Measurements from ENCODE around the gene UQCC2.
A peak's percentile ranks its signal among the peaks of the same experiment; 100 is the strongest.

UQCC2 gene

DNA sequence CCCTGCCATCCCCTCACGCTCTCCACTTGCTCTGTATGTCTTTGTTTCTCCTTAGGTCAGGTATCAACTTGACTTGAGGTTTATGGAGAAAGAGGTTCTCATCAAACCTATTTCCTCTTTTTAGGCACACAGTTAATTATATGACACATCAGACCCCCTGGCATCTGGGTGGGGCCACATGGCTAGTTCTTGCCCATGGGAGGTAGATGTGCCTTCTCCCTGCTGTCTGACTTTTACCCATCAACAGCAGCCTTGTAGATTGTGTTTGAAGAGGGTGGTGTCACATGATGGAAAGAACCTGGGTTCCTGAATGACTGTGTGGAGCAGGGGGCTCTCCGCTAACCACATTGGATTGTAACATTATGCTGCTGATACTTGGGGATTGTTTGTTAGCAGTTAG lies 7.2 kb upstream of the UQCC2 start:
- Histone ChIP-seq H3K36me3 (ENCODE audit: control insufficient read depth, insufficient read depth, low read length) (no peaks in the 10 kb centered on the region), H3K4me3 (ENCODE audit: insufficient read depth, low read depth, low read length, poor library complexity, severe bottlenecking) (no peak overlapping the region), H3K27ac (ENCODE audit: insufficient read depth, low read length, poor library complexity, severe bottlenecking) (no peak overlapping the region), H3K27me3 (replicated peaks; ENCODE audit: control insufficient read depth, insufficient read depth, low read length, poor library complexity, severe bottlenecking) (no peaks in the 10 kb centered on the region), H3K4me1 (ENCODE audit: control insufficient read depth, insufficient read depth, low read length, poor library complexity, severe bottlenecking) (no peaks in the 10 kb centered on the region), H3K9me3 (ENCODE audit: control insufficient read depth, low read length) (no peaks in the 10 kb centered on the region)
- no peak for DNase-seq

DNA sequence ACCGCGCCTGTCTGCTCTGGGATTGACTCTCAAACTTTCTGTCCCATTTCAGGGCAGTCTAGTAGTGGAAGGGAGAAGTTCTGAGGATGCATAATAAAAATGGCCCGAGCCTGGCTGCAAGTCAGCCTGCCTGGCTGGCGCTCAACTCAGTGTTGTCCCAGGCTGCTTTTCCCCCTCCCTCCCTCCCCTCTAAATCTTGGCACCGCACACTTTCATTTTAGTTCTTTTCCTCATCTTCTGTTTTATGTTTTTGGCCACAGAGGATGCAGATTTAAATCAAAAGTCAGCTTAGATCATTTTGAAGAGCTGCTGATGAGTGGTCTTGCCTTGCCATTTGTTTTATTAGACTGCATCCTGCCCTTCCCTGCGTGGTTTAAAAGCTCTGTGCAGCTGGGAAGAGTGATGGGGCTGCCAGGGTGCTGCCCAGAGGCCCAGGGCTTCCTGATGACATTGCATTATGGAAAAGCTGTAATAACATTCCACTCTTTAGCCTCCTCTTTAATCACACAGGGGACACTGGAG lies 6.5 kb upstream of the UQCC2 start:
- H3K4me1 ChIP-seq (ENCODE audit: control insufficient read depth, insufficient read depth, low read length, poor library complexity, severe bottlenecking): no peaks in the 10 kb centered on the region

DNA sequence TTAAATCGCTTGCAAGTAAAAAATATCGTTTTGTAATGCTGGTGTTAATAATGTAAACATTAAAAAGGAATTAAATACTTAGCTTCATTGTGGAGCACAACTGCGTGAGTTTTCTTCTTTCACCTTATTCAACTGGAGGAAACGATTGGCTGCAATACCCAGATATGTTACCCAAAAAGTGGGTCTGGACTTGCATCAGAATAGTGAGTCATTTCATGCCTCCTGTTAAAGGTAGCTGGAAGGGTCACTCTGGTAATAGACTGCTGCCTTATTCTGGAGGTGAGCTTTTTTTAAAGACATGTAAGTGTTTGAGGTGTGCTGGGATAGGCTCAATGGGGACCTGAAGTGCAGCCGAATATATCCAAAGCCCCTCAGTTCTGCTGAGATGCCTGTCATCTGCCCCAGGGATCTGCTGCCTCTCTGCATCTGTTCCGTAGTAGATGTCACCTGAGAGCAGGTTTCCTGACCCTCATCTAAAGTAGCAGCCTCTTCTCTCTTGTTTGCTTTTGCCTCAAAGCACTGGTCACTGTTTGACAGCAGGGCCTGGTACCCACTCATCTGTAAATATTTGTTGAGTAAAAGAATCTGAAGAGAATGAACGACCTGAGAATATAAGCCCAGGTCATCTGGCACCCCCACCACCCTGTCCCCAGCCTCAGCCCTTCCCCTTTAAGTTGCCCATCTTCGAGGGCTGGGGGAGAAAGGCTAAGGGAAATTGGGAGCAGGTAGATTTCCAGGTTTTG lies 5.6 kb upstream of the UQCC2 start:
- H3K9me3 ChIP-seq (ENCODE audit: control insufficient read depth, low read length): no peaks in the 10 kb centered on the region
- H3K4me3 ChIP-seq (ENCODE audit: insufficient read depth, low read depth, low read length, poor library complexity, severe bottlenecking): no peak overlapping the region
- no peaks in the 10 kb centered on the region for H3K36me3 ChIP-seq (ENCODE audit: control insufficient read depth, insufficient read depth, low read length)
- peaks cover under 1% of the 10 kb centered on the region for H3K4me1 ChIP-seq (ENCODE audit: control insufficient read depth, insufficient read depth, low read length, poor library complexity, severe bottlenecking)
- H3K27me3 ChIP-seq (replicated peaks; ENCODE audit: control insufficient read depth, insufficient read depth, low read length, poor library complexity, severe bottlenecking): no peaks in the 10 kb centered on the region
- no peak overlapping the region for H3K27ac ChIP-seq (ENCODE audit: insufficient read depth, low read length, poor library complexity, severe bottlenecking)
- DNase-seq: no peak

More for the DNA sequence above, 6.5 kb upstream of the UQCC2 start:
- no peak overlapping the region for H3K4me3 ChIP-seq (ENCODE audit: insufficient read depth, low read depth, low read length, poor library complexity, severe bottlenecking)
- H3K9me3 ChIP-seq (ENCODE audit: control insufficient read depth, low read length): no peaks in the 10 kb centered on the region
- H3K27ac ChIP-seq (ENCODE audit: insufficient read depth, low read length, poor library complexity, severe bottlenecking): no peak overlapping the region
- DNase-seq: no peak
- no peaks in the 10 kb centered on the region for H3K36me3 ChIP-seq (ENCODE audit: control insufficient read depth, insufficient read depth, low read length)
- H3K27me3 ChIP-seq (replicated peaks; ENCODE audit: control insufficient read depth, insufficient read depth, low read length, poor library complexity, severe bottlenecking): no peaks in the 10 kb centered on the region

DNA sequence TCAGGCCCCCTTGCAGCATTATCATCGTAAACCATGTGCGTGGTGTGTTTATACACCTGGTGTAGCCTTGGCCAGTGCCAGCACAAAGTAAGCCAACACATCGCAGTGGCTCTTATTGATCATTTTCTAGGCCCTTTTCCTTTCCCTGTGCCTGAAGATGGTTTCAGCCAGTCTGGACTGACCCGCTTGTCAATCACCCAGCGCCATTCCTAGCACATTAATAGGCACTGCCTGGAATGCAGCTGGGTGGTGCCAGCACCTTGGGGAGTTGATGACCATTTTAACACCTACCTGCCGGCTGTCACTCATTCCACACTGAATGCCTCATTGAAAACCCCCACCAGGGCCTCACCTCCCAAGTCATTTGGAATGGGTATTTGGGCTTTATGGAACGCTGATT lies 4.9 kb upstream of the UQCC2 start:
- H3K27me3 ChIP-seq (replicated peaks; ENCODE audit: control insufficient read depth, insufficient read depth, low read length, poor library complexity, severe bottlenecking): no peaks in the 10 kb centered on the region
- H3K4me3 ChIP-seq (ENCODE audit: insufficient read depth, low read depth, low read length, poor library complexity, severe bottlenecking): no peak overlapping the region
- no peaks in the 10 kb centered on the region for H3K9me3 ChIP-seq (ENCODE audit: control insufficient read depth, low read length)
- DNase-seq: no peak
- H3K36me3 ChIP-seq (ENCODE audit: control insufficient read depth, insufficient read depth, low read length): no peaks in the 10 kb centered on the region
- peaks cover 3% of the 10 kb centered on the region for H3K4me1 ChIP-seq (ENCODE audit: control insufficient read depth, insufficient read depth, low read length, poor library complexity, severe bottlenecking)
- H3K27ac ChIP-seq (ENCODE audit: insufficient read depth, low read length, poor library complexity, severe bottlenecking): no peak overlapping the region

DNA sequence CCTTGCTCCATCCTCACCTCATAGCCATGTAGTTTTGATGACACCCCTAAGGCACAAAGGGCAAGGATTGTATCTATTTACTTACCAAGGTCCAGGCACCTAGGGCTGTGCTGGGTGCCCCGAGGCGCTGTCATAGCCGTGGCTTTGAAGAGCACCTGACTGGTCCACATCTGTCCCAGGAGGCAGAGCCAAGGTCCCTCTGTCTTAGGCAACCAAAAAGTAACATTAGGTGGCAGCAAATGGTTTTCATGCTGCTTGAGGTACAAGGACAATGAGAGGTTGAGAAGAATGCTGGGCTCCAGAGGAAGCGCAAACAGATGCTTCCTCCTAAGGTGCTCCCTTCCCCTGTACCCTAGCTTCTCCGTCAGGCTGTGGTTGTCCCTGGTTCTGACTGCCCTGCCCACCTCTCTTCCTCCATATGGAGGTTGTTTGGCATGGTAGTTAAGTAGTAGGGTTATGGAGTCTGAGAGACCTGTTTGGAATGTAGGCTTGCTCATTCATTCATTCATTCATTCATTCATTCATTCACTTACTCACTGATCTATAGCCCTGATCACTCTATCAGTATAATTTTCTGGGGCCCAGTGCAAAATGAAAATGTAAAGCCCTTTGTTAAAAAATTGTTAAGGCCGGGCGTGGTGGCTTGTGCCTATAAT lies 3.0 kb upstream of the UQCC2 start:
- no peak for DNase-seq
- no peaks in the 10 kb centered on the region for H3K27me3 ChIP-seq (replicated peaks; ENCODE audit: control insufficient read depth, insufficient read depth, low read length, poor library complexity, severe bottlenecking)
- no peak overlapping the region for H3K4me3 ChIP-seq (ENCODE audit: insufficient read depth, low read depth, low read length, poor library complexity, severe bottlenecking)
- H3K27ac ChIP-seq (ENCODE audit: insufficient read depth, low read length, poor library complexity, severe bottlenecking): no peak overlapping the region
- no peaks in the 10 kb centered on the region for H3K36me3 ChIP-seq (ENCODE audit: control insufficient read depth, insufficient read depth, low read length)
- H3K4me1 ChIP-seq (ENCODE audit: control insufficient read depth, insufficient read depth, low read length, poor library complexity, severe bottlenecking): peaks cover 16% of the 10 kb centered on the region
- H3K9me3 ChIP-seq (ENCODE audit: control insufficient read depth, low read length): no peaks in the 10 kb centered on the region

DNA sequence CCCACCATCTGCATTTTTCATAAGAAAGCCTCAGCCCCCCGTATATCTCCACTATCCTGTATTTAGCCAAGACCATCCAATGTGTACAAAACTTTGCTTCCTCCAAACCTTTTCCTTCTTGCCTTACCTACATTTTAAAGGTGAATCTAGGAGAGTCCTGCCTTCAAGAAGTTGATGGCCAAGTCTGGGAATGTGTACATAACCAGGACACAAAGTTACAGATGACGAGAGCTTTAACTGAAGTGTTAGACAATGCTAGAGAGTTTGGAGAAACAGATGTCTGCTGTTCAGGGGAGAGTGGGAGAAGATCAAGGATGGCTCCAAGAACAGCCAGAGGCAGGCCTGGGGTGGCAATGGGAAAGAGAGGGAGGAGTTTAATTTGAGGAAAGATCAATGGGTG lies 2.3 kb upstream of the UQCC2 start:
- Histone ChIP-seq H3K4me1 (ENCODE audit: control insufficient read depth, insufficient read depth, low read length, poor library complexity, severe bottlenecking) (peaks cover 16% of the 10 kb centered on the region), H3K36me3 (ENCODE audit: control insufficient read depth, insufficient read depth, low read length) (no peaks in the 10 kb centered on the region), H3K27me3 (replicated peaks; ENCODE audit: control insufficient read depth, insufficient read depth, low read length, poor library complexity, severe bottlenecking) (no peaks in the 10 kb centered on the region), H3K9me3 (ENCODE audit: control insufficient read depth, low read length) (no peaks in the 10 kb centered on the region), H3K4me3 (ENCODE audit: insufficient read depth, low read depth, low read length, poor library complexity, severe bottlenecking) (no peak overlapping the region), H3K27ac (ENCODE audit: insufficient read depth, low read length, poor library complexity, severe bottlenecking) (no peak overlapping the region)
- DNase-seq: no peak

DNA sequence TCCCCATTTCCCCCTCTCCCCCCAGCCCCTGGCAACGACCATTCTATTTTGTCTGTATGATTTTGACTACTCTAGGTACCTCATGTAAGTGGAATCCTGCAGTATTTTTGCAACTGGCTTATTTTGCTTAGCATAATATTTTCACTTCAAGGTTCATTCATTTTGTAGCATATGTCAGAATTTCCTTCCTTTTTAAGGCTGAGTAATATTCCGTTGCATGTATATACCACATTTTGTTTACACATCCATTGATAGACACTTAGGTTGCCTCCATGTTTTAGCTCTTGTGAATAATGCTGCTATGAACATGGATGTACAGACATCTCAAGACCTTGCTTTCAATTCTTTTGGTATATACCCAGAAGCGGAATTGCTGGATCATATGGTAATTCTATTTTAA lies 1.4 kb upstream of the UQCC2 start:
- H3K9me3 ChIP-seq (ENCODE audit: control insufficient read depth, low read length): no peaks in the 10 kb centered on the region
- H3K27me3 ChIP-seq (replicated peaks; ENCODE audit: control insufficient read depth, insufficient read depth, low read length, poor library complexity, severe bottlenecking): no peaks in the 10 kb centered on the region
- no peaks in the 10 kb centered on the region for H3K36me3 ChIP-seq (ENCODE audit: control insufficient read depth, insufficient read depth, low read length)
- no peak for DNase-seq
- no peak overlapping the region for H3K4me3 ChIP-seq (ENCODE audit: insufficient read depth, low read depth, low read length, poor library complexity, severe bottlenecking)
- H3K4me1 ChIP-seq (ENCODE audit: control insufficient read depth, insufficient read depth, low read length, poor library complexity, severe bottlenecking): peaks cover 16% of the 10 kb centered on the region
- H3K27ac ChIP-seq (ENCODE audit: insufficient read depth, low read length, poor library complexity, severe bottlenecking): no peak overlapping the region

DNA sequence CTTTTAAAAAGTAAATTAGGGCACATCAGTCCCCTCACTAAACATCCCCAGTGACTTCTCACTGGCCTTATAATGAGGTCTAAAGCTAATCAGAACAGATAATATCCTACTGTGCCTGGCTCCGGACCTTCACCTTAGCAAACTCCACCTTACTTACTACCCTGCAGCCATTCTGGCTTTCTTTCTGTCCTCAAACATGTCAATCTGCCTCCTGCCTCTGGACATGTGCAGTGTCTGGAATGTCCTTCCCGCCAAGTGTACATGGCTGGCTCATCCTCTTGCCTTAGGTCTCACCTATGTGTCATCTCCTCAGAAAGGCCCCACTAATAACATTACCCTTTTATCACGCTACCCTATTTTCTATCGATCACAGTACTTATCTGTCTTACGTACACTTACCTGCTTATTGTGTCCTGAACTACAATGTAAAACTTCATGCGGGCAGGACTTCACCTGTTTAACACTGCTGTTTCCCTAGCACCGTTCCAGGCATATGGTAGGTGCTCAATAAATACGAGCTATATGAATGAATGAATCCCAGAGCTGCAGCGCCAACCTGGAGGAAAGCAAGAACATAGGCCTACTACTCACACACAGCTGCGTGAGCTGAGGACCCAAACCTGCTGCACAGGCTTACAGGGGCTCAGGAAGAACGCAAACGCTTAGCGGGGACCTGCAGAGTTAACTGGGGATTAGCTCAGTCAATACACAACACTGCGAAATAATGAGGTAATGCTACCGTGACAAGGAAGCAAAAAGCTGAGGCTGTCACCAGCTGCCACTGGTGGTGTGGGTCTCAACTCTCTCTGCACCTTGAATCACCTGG lies 991 bp downstream of the UQCC2 start:
- Histone ChIP-seq H3K36me3 (ENCODE audit: control insufficient read depth, insufficient read depth, low read length) (no peaks in the 10 kb centered on the region), H3K27ac (ENCODE audit: insufficient read depth, low read length, poor library complexity, severe bottlenecking) (peak overlapping the region; percentile 95), H3K27me3 (replicated peaks; ENCODE audit: control insufficient read depth, insufficient read depth, low read length, poor library complexity, severe bottlenecking) (no peaks in the 10 kb centered on the region), H3K4me3 (ENCODE audit: insufficient read depth, low read depth, low read length, poor library complexity, severe bottlenecking) (peak overlapping the region; percentile 95), H3K9me3 (ENCODE audit: control insufficient read depth, low read length) (no peaks in the 10 kb centered on the region), H3K4me1 (ENCODE audit: control insufficient read depth, insufficient read depth, low read length, poor library complexity, severe bottlenecking) (peaks cover 16% of the 10 kb centered on the region)
- no peak for DNase-seq

DNA sequence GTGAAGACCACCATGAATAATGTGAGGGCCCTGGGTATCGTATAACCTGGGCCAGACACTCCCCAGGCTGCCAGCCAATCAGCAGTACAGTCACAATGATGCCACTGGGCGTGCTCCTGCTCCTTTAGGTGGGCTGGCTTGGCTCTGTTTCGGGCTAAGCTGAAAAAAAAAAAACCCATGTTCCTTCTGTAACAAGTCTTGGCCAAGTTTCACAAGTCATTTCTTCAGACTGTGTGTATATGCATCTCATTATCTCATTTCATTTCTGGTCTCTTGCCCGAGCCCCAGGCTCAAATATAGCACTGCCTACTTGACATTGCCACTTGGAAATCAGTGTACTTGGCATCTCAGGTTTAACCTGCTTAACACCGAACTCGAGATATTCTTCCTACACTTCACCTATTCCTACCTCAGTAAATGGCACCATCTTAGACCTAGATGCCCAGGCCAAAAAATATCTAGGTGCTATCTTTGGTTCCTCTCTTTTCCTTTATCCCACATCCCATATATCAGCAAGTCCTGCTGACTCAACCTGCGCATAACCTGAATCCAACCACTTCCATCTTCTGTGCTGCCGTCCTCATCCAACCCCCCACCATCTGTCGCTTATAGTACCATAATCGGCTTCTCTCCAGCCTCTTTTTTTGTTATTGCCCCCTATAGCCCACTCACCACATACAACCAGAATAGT lies 1.8 kb downstream of the UQCC2 start:
- DNase-seq: no peak
- Histone ChIP-seq H3K9me3 (ENCODE audit: control insufficient read depth, low read length) (no peaks in the 10 kb centered on the region), H3K4me3 (ENCODE audit: insufficient read depth, low read depth, low read length, poor library complexity, severe bottlenecking) (no peak overlapping the region), H3K4me1 (ENCODE audit: control insufficient read depth, insufficient read depth, low read length, poor library complexity, severe bottlenecking) (peaks cover 16% of the 10 kb centered on the region), H3K27me3 (replicated peaks; ENCODE audit: control insufficient read depth, insufficient read depth, low read length, poor library complexity, severe bottlenecking) (no peaks in the 10 kb centered on the region), H3K36me3 (ENCODE audit: control insufficient read depth, insufficient read depth, low read length) (no peaks in the 10 kb centered on the region), H3K27ac (ENCODE audit: insufficient read depth, low read length, poor library complexity, severe bottlenecking) (no peak overlapping the region)
